GM21526 (cell line): ENCODE data around the gene ZC3H7B.
"Not testable (repeated sequence)": the region's sequence is repeated elsewhere in the genome, so short reads cannot be mapped to it uniquely, and the experiment has no call there.

Experiments
- ATAC-seq: cut with Tn5 transposase; IDR thresholded peaks from one replicate; pipeline ENCODE4 v1.9.1; 2021; ENCODE audit warnings: moderate library complexity; ENCODE audit not compliant: unreplicated experiment, low FRiP score

Gene ZC3H7B

GRCh38 chr22:41369837-41370236 lies 68.5 kb downstream of the ZC3H7B start:
- no peak for ATAC-seq

DNA sequence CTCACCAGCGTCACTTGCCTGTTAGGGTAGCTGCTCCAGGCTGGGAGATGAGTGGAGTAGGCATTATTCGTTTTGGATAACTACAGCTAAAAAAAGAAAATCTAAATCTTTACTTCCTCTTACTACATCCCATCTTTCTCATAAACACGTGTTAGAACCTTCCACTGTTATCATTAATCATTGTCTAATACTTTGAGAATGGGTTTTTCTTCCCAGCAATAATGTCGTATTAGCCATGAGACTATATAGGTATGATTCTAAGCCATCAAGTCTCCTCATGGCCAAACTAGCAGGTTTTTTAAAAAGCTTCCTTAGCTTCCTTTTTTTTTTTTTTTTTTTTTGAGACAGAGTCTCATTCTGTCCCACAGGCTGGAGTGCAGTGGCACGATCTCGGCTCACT lies 76.5 kb downstream of the ZC3H7B start:
- ATAC-seq = no peak

GRCh38 chr22:41380993-41381328 lies 79.6 kb downstream of the ZC3H7B start:
- peak; percentile 7 for ATAC-seq

DNA sequence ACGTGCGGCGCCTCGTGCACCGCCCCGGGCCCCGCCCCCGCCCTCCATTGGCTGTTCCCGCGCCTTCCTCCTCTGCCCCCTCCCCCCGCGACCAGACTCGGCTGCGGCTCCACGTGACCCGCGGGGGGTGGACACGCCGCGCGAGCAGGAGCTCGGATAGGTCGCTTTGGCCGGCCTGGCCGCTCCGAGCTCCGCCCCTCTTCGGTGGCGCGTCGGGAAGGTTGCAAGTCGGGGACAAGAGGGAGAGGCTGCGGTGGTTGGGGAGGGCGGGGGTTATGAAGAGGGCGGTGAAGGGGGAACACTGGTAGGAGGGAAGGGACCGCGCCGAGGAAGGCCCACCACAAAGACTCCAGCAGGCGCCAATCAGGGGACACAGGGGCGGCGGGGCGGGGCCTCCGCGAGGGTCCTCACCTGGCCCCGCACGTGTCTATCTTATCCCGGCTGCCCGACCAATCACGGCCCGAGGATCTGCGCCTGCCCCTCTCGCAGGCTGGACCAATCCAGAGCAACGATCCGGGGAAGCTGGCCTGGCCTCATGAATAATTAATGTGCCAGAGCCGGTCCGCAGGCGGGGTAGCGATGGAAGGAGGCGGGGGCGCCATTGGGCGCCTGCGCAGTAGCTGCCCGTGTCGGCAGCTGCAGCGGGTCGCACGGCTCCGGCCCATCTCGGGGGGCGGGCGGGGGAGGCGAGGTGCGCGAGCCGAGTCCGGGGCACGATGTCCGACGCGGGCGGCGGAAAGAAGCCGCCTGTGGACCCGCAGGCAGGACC lies 80.2 kb downstream of the ZC3H7B start, which contains the start of gene TEF:
Gene TEF, plus strand, starts transcription at position 614 of the 769 bp plus-strand sequence. Its CDS starts 103 bp downstream, at position 717.
- peak; percentile 82 for ATAC-seq

GRCh38 chr22:41382098-41382578 lies 80.8 kb downstream of the ZC3H7B start:
- peak; percentile 22 for ATAC-seq

DNA sequence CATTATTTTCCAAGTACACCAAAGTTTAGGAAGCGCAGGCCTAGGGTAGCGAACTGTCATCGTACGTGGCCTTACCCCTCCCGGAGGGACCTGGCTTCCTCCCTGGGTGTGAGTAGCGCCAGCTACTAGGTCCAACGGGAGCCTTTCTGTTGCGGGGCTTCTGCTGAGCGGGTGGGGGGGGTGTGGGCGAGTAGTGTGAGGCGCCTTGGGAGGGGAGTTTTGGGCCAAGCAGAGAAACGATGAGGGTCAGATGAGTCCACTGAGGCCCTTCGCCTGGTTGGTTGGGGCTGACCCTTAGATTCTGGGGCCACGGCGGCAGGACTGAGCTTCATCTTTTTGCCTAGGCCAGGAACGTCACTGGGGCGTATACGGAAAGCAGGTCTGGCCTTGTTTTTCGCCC lies 81.3 kb downstream of the ZC3H7B start:
- ATAC-seq = no peak

GRCh38 chr22:41383085-41383484 lies 81.8 kb downstream of the ZC3H7B start:
- no peak for ATAC-seq

DNA sequence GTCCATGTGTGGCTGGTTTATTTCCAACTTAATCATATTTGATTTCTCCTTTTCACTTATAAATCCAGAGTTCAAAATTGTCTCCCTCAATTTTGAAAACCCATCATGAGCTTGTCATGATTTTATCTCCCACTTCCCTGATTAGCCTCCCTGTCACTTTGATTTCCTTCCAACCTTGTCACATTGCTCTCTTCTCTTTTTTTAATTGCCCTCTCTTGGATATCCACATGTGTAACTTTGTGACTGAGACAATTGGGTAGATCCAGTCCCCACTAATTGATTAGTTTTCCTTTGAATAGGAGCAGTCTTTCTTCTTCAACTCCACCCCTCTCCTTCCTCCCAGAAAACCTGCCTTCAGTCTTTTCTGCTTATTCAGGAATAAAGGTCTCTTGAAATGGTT lies 82.8 kb downstream of the ZC3H7B start:
- no peak for ATAC-seq

- no peak for ATAC-seq
These were observed 86.0 kb downstream of the ZC3H7B start for GRCh38 chr22:41387341-41387740.

DNA sequence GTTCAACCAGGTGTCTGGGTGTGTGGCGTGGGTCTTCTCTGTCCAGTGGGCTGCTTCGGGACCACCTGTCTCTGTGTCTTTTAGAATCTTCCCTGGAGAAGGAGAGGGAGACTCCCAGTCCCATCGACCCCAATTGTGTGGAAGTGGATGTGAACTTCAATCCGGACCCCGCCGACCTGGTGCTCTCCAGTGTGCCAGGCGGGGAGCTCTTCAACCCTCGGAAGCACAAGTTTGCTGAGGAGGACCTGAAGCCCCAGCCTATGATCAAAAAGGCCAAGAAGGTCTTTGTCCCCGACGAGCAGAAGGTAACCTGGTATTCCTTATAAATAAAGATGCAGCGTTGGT lies 92.7 kb downstream of the ZC3H7B start:
- ATAC-seq = no peak

- no peak for ATAC-seq
These were observed 94.4 kb downstream of the ZC3H7B start for GRCh38 chr22:41395531-41396240.

DNA sequence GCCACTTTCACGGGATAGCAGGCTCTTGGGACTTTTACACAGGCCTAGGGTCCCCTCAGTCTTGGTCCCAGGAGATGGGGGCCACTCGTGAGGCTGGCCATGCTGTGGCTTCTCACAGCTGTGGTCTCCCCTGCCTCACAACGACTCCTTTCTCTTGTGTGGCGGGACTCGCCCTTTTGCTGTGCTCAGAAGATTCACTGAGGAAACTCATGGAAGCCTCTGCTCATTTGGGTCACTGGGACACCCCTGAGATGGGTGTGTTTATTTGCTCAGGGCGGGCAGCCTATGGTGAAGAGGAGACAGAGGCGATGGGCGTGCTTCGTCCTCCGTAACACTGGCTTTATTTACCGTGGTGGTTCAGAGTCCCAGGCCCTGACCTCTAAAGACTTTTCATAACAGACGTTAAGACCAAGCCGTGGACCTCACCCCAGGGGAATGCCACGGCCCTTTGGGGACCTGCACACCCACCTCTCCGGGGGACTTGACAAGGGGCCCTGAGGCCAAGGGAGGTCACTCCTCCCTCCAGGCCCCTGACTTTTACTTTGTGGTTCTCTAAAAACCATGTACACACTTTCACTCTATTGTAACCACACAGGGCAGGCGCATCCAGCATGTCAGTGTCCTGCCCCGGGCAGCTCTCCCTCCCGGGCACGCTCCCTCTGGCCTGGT lies 96.0 kb downstream of the ZC3H7B start:
- ATAC-seq = no peak

DNA sequence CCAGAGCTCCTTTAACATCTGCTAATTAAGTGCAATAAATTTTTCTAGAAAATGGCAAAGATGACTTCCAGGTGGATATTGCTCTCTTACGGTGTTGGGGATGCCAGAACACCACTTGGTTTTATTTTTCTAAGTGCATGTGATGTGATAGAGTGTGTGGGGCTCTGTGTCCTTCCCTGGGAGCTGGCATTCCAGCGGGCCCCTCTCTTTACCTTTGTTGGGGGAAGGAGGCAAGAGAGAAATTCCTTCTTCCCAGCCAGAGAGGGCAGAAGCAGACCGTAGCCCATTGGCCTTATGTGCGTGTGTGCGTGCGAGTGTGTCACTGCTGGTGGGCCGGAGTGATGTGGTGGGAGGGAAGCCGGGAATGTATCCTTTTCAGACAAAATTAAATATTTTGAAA lies 97.6 kb downstream of the ZC3H7B start:
- ATAC-seq = no peak

DNA sequence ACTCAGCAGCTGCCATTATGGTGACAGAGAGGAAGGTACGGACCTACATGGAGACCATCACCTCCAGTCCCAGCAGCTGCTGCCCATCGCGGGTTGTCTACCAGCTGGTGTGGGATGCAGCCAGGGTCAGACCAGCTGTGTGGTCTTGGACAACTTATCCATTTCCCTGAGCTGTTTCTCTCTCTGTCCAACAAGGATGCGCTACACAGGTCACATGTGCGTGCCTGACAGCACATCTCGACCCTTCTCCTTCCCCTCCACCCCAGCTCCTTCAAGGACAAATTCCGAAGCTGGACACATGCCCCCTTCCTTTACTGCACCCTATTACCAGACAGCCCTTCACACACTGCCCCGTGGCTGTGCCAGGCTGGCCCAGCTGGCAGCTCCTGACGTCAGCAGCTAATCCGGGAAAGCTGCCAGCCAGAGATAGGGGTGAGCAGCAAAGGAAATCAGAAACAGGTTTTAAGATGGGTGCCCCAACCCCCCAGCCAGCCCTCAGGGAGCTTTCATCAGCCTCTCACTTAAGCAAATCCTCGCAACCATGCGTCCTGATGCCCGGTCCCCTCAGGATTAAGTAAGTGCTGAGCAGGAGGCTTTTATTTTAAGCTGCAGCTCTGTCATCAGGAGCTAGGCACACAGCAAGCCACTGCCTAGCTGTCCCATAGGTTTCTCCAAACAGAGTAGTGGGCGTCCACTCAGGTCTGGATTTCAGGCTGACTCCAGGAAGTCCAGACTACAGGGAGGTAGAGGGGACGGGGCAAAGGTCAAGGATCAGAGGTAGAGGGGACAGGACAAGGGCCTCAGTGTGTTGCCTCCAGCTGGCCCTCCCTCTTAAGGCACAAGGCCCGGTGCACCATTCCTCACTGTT lies 100.7 kb downstream of the ZC3H7B start:
- ATAC-seq = no peak

- not testable (repeated sequence) for ATAC-seq
These were observed 101.5 kb downstream of the ZC3H7B start for GRCh38 chr22:41402851-41403250.

- ATAC-seq = no peak
These were observed 102.4 kb downstream of the ZC3H7B start for GRCh38 chr22:41403532-41404318.

GRCh38 chr22:41405588-41405987 lies 104.3 kb downstream of the ZC3H7B start:
- no peak for ATAC-seq

DNA sequence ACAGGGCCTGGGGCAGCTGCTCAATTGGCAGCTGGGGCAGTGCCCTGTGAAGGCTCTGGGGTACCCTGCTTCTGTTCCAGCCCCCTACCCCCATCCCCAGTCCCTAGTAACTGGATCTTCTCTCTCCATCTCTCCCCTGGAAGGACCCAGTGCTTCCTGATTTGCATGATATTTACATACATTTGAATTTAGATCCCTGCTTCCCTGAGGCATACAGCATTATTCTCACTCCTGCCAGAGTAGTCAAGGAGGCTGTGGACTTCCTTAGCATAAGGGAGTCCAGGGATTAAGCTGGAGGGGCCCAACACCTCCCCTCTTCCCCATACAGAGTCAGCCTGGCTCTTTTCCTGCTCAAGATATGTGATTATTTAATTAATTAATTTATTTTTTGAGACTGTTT lies 105.1 kb downstream of the ZC3H7B start:
- ATAC-seq = no peak

DNA sequence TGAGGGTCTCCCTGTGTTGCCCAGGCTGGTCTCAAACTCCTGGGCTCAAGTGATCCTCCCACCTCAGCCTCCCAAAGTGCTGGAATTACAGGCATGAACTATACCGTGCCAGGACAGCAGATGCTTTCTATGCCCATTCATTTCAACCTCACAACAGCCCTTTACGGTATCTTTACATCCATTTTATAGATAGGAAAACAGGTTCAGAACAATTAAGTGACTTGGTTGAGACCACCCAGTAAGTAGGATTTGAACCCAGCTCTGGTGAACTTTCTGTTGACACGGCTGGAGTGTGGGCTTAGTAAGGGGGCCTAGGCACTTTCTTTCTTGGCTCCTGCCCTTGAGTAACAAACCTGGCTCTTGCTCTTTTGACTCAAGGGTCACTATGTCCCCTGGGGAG lies 106.1 kb downstream of the ZC3H7B start:
- no peak for ATAC-seq

GRCh38 chr22:41408665-41409064 lies 107.3 kb downstream of the ZC3H7B start:
- no peak for ATAC-seq
